K562 (cell line): ENCODE measurements around the gene UBE2D2.

Source experiments
- NR2C1 ChIP-seq, 2 experiments: fragments of 450-650 bp; IDR thresholded peaks; 2 replicates each; pipeline ENCODE4 v1.6.1; 2017; ENCODE audit warnings: mild to moderate bottlenecking in 2 of 2, antibody characterized with exemption in 1 of 2, inconsistent platforms in 1 of 2, missing compliant biosample characterization in 1 of 2, missing genetic modification characterization in 1 of 2
- ZNF282 ChIP-seq: sonication (generic); formaldehyde crosslinking; IDR thresholded peaks from 2 replicates; pipeline ENCODE4 v1.8.1; 2023; ENCODE audit warnings: missing genetic modification reagents

DNA sequence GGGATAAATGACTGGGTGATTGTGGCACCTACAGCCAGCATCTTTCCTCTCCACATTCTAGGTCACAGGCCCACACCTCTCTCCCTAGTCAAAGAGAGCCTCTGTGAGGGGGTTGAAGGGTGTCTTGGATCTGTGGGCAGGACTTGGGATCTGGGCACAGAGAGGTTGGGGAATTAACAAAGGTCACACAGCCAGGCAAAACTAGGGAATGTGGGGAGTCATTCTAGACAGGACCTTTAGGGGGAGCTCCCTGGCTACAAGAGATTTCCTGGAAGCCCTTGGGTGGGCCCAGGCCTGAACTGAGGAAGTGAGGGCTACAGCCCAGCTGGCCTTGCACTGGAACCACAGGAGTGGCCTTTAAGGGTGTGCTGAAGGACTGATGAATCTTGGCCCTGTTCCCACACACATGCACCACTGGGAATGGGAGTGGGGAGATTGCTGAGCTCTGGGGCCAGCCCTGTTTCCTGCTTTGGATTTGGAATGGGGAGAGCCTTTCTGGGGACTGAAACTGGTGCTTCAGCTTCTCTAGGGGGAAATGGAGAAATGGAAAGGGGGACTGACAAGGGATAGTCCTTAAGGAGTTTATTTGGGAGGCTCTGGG, 74.6 kb downstream of the UBE2D2 start:
- TF ChIP-seq ZNF282 (no peak), NR2C1 (IDR thresholded peaks at IDR 0.05) (no peak), NR2C1 (tag; IDR thresholded peaks at IDR 0.05) (no peak)
